ENCODE results near the gene MRPL4. TPM values are rescaled to one million over a fixed set of nuclear protein-coding genes. Genes with fewer than 3 reads are reported as not detected.
A peak's percentile ranks its signal among the peaks of the same experiment; 100 is the strongest.

MRPL4 gene
- total and polyA plus RNA-seq, 2 of the 13 experiments (the other 11 are each of a cell fraction or from before 2014, with no cell fraction given), result 40.6 to 42.5 TPM

GRCh38 chr19:10295305-10295846, 43.4 kb downstream of the MRPL4 start (continued):
- TF ChIP-seq, protein P1, sequence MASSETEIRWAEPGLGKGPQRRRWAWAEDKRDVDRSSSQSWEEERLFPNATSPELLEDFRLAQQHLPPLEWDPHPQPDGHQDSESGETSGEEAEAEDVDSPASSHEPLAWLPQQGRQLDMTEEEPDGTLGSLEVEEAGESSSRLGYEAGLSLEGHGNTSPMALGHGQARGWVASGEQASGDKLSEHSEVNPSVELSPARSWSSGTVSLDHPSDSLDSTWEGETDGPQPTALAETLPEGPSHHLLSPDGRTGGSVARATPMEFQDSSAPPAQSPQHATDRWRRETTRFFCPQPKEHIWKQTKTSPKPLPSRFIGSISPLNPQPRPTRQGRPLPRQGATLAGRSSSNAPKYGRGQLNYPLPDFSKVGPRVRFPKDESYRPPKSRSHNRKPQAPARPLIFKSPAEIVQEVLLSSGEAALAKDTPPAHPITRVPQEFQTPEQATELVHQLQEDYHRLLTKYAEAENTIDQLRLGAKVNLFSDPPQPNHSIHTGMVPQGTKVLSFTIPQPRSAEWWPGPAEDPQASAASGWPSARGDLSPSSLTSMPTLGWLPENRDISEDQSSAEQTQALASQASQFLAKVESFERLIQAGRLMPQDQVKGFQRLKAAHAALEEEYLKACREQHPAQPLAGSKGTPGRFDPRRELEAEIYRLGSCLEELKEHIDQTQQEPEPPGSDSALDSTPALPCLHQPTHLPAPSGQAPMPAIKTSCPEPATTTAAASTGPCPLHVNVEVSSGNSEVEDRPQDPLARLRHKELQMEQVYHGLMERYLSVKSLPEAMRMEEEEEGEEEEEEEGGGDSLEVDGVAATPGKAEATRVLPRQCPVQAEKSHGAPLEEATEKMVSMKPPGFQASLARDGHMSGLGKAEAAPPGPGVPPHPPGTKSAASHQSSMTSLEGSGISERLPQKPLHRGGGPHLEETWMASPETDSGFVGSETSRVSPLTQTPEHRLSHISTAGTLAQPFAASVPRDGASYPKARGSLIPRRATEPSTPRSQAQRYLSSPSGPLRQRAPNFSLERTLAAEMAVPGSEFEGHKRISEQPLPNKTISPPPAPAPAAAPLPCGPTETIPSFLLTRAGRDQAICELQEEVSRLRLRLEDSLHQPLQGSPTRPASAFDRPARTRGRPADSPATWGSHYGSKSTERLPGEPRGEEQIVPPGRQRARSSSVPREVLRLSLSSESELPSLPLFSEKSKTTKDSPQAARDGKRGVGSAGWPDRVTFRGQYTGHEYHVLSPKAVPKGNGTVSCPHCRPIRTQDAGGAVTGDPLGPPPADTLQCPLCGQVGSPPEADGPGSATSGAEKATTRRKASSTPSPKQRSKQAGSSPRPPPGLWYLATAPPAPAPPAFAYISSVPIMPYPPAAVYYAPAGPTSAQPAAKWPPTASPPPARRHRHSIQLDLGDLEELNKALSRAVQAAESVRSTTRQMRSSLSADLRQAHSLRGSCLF (CRISPR knock-in tag; IDR thresholded peaks at IDR 0.05; ENCODE audit: borderline replicate concordance), result no peak
- 0 out of 2 replicates have a peak, but pooled peaks have one; percentile 44 for TF ChIP-seq ZBTB7B (CRISPR knock-in tag; IDR thresholded peaks at IDR 0.05)
- peak; percentile 57 for TF ChIP-seq HOXA3 (CRISPR knock-in tag; IDR thresholded peaks at IDR 0.05)
- TF ChIP-seq ZNF10 (CRISPR knock-in tag; IDR thresholded peaks at IDR 0.05; ENCODE audit: borderline replicate concordance, low read depth), result no peak
- no peak for TF ChIP-seq ZNF644 (CRISPR knock-in tag; IDR thresholded peaks at IDR 0.05; ENCODE audit: low read depth)
- no peak for TF ChIP-seq DBP (CRISPR knock-in tag; IDR thresholded peaks at IDR 0.05; ENCODE audit: not compliant biosample characterization)
- TF ChIP-seq ZNF282 (IDR thresholded peaks at IDR 0.05; ENCODE audit: partially characterized antibody), result no peak
- TF ChIP-seq ZNF24 (IDR thresholded peaks at IDR 0.05), result no peak
- TF ChIP-seq, protein P2, sequence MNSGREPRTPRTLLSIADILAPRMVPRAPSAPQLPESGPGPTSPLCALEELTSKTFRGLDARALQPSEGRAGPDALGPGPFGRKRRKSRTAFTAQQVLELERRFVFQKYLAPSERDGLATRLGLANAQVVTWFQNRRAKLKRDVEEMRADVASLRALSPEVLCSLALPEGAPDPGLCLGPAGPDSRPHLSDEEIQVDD (CRISPR knock-in tag; IDR thresholded peaks at IDR 0.05; ENCODE audit: borderline replicate concordance), result no peak
- no peak for TF ChIP-seq ZNF550 (CRISPR knock-in tag; IDR thresholded peaks at IDR 0.05; ENCODE audit: borderline replicate concordance)
- no peak for TF ChIP-seq TRIM22 (IDR thresholded peaks at IDR 0.05)
- no peak for TF ChIP-seq POGK (CRISPR knock-in tag; conservative IDR thresholded peaks at IDR 0.05)
- TF ChIP-seq ZNF431 (CRISPR knock-in tag; IDR thresholded peaks at IDR 0.05; ENCODE audit: borderline replicate concordance, low read depth), result no peak
- TF ChIP-seq, protein P3, sequence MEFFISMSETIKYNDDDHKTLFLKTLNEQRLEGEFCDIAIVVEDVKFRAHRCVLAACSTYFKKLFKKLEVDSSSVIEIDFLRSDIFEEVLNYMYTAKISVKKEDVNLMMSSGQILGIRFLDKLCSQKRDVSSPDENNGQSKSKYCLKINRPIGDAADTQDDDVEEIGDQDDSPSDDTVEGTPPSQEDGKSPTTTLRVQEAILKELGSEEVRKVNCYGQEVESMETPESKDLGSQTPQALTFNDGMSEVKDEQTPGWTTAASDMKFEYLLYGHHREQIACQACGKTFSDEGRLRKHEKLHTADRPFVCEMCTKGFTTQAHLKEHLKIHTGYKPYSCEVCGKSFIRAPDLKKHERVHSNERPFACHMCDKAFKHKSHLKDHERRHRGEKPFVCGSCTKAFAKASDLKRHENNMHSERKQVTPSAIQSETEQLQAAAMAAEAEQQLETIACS (CRISPR knock-in tag; IDR thresholded peaks at IDR 0.05), result peak; percentile 65; the same call in 1 of the 2 replicates
- no peak for TF ChIP-seq HCFC1 (IDR thresholded peaks at IDR 0.05; ENCODE audit: low read depth, low read length)
- TF ChIP-seq BCLAF1 (IDR thresholded peaks at IDR 0.05), result no peak

Data from HepG2 (cell line).